H1 (cell line): ENCODE data around the gene ZNRF2. TPM values are rescaled to one million over a fixed set of nuclear protein-coding genes. Genes with fewer than 3 reads are reported as not detected.

ENCODE experiments used
- CTCF ChIA-PET: fragments of 300-600 bp; sonication (Branson Sonifier 250); formaldehyde crosslinking; loops from one replicate; lab custom pipeline; 2021; ENCODE audit not compliant: partially characterized antibody; lab: Charles Lee
- POLR2A ChIA-PET: fragments of 300-600 bp; sonication (Branson Sonifier 250); formaldehyde crosslinking; loops from one replicate; lab custom pipeline; 2021; ENCODE audit warnings: inconsistent platforms; ENCODE audit not compliant: partially characterized antibody; lab: Charles Lee
- DNase-seq, 2 experiments: peaks; one replicate each; pipeline versions ENCODE4 v3.0.0 to v3.0.0-alpha.2; 2010 to 2022; ENCODE audit warnings: low spot score in 2 of 2, low read depth in 1 of 2, mixed read lengths in 1 of 2
- FAIRE-seq: peaks from 2 replicates; lab custom pipeline; 2011; peaks lifted over from hg19 to GRCh38; lab: Jason Lieb, UNC
- H2AFZ ChIP-seq: 2 replicates; pipeline ENCODE4 v1.8.1; 2012; ENCODE audit warnings: low read length, inconsistent platforms
- H2AK5ac ChIP-seq: 2 replicates; pipeline ENCODE4 v1.6.1; 2013; ENCODE audit warnings: low read depth, low read length
- H2BK120ac ChIP-seq: replicated peaks from 2 replicates; pipeline ENCODE3; 2013; ENCODE audit warnings: low read depth, low read length, inconsistent platforms
- H2BK12ac ChIP-seq: 2 replicates; pipeline ENCODE4 v1.6.1; 2013; ENCODE audit warnings: low read depth, low read length
- H2BK15ac ChIP-seq: 2 replicates; pipeline ENCODE4 v1.6.1; 2013; ENCODE audit warnings: low read length
- H2BK20ac ChIP-seq: 2 replicates; pipeline ENCODE4 v1.6.1; 2013; ENCODE audit warnings: low read length
- H2BK5ac ChIP-seq: 2 replicates; pipeline ENCODE4 v1.6.1; 2013; ENCODE audit warnings: low read depth, low read length
- H3K14ac ChIP-seq: 2 replicates; pipeline ENCODE4 v1.6.1; 2013; ENCODE audit warnings: inconsistent platforms; ENCODE audit not compliant: insufficient read length
- H3K18ac ChIP-seq: 2 replicates; pipeline ENCODE4 v1.6.1; 2013; ENCODE audit warnings: low read length; ENCODE audit errors: extremely low read depth
- H3K23ac ChIP-seq: 2 replicates; pipeline ENCODE4 v1.6.1; 2013; ENCODE audit warnings: inconsistent platforms; ENCODE audit not compliant: insufficient read length
- H3K23me2 ChIP-seq: 2 replicates; pipeline ENCODE4 v1.6.1; 2013; ENCODE audit warnings: low read depth, low read length
- H3K27ac ChIP-seq: 2 replicates; pipeline ENCODE4 v1.6.1; 2011; ENCODE audit warnings: low read depth, low read length, inconsistent platforms
- H3K27me3 ChIP-seq, 4 experiments: replicated peaks in 1 of 4; 1 replicate in 1 of 4; 2 replicates in 3 of 4; pipeline versions ENCODE4 v1.6.1 to v1.8.1; 2011 to 2013; ENCODE audit warnings: low read length in 3 of 4, mild to moderate bottlenecking in 3 of 4, inconsistent platforms in 2 of 4, mixed read lengths in 2 of 4, moderate library complexity in 1 of 4; ENCODE audit not compliant: control insufficient read depth in 3 of 4, insufficient read depth in 3 of 4; ENCODE audit errors: extremely low read depth in 1 of 4
- H3K36me3 ChIP-seq, 4 experiments: 2 replicates each; pipeline versions ENCODE4 v1.6.1 to v1.8.1; 2011 to 2013; ENCODE audit warnings: mild to moderate bottlenecking in 4 of 4, low read length in 3 of 4, moderate library complexity in 2 of 4, control low read depth in 1 of 4, inconsistent platforms in 1 of 4; ENCODE audit not compliant: insufficient read depth in 4 of 4, control insufficient read depth in 2 of 4
- H3K4ac ChIP-seq: replicated peaks from 2 replicates; pipeline ENCODE3; 2013; ENCODE audit warnings: low read length, low read depth, mixed read lengths, inconsistent platforms; ENCODE audit not compliant: insufficient read length
- H3K4me1 ChIP-seq, 4 experiments: replicated peaks in 1 of 4; 1 replicate in 1 of 4; 2 replicates in 3 of 4; pipeline versions ENCODE4 v1.6.1 to v1.8.1; 2011 to 2013; ENCODE audit warnings: low read length in 3 of 4, inconsistent platforms in 2 of 4, mixed read lengths in 1 of 4; ENCODE audit not compliant: insufficient read depth in 4 of 4, control insufficient read depth in 3 of 4
- H3K4me2 ChIP-seq, 2 experiments: 2 replicates each; pipeline versions ENCODE4 v1.6.1 to v1.8.1; 2011 to 2013; ENCODE audit warnings: low read depth in 2 of 2, low read length in 2 of 2, control low read depth in 1 of 2, inconsistent platforms in 1 of 2, mild to moderate bottlenecking in 1 of 2; ENCODE audit not compliant: insufficient read depth in 1 of 2
- H3K4me3 ChIP-seq, 4 experiments: fragments of 200-600, 300-600 bp in 1 of 4; sonication (generic), shearing (Covaris generic), sonication (Bioruptor Twin) in 1 of 4; 2 replicates each; pipeline versions ENCODE4 v1.5.1 to v1.8.1; 2011 to 2016; ENCODE audit warnings: low read length in 4 of 4, low read depth in 3 of 4, control low read depth in 2 of 4, inconsistent platforms in 2 of 4, mild to moderate bottlenecking in 2 of 4, mixed read lengths in 1 of 4, moderate library complexity in 1 of 4; ENCODE audit not compliant: insufficient read depth in 2 of 4; ENCODE audit errors: extremely low read depth in 1 of 4
- H3K56ac ChIP-seq: replicated peaks from 2 replicates; pipeline ENCODE3; 2013; ENCODE audit warnings: low read depth, mild to moderate bottlenecking, mixed read lengths, low read length, inconsistent platforms; ENCODE audit not compliant: insufficient read length
- H3K79me1 ChIP-seq: 2 replicates; pipeline ENCODE4 v1.6.1; 2013; ENCODE audit warnings: low read depth, low read length, control low read depth
- H3K79me2 ChIP-seq, 2 experiments: 2 replicates each; pipeline versions ENCODE4 v1.6.1 to v1.8.1; 2012 to 2013; ENCODE audit warnings: low read length in 2 of 2, mild to moderate bottlenecking in 2 of 2, inconsistent platforms in 1 of 2; ENCODE audit not compliant: insufficient read depth in 2 of 2, control insufficient read depth in 1 of 2
- H3K9ac ChIP-seq, 4 experiments: replicated peaks in 1 of 4; 1 replicate in 1 of 4; 2 replicates in 3 of 4; pipeline versions ENCODE4 v1.6.1 to v1.8.1; 2011 to 2013; ENCODE audit warnings: low read depth in 3 of 4, low read length in 3 of 4, control low read depth in 2 of 4, mild to moderate bottlenecking in 2 of 4, moderate library complexity in 2 of 4, inconsistent platforms in 1 of 4; ENCODE audit errors: extremely low read depth in 1 of 4
- H3K9me3 ChIP-seq, 2 experiments: 2 replicates each; pipeline versions ENCODE4 v1.6.1 to v1.8.1; 2012 to 2013; ENCODE audit warnings: mild to moderate bottlenecking in 2 of 2, moderate library complexity in 2 of 2, control low read depth in 1 of 2, inconsistent platforms in 1 of 2, low read depth in 1 of 2, low read length in 1 of 2, mixed read lengths in 1 of 2; ENCODE audit not compliant: insufficient read depth in 2 of 2
- H4K20me1 ChIP-seq, 2 experiments: replicated peaks in 1 of 2; 2 replicates each; pipeline versions ENCODE3 to v1.8.1; 2011 to 2013; ENCODE audit warnings: inconsistent platforms in 2 of 2, low read length in 2 of 2, mild to moderate bottlenecking in 1 of 2; ENCODE audit not compliant: insufficient read depth in 2 of 2, control insufficient read depth in 1 of 2
- H4K5ac ChIP-seq: 2 replicates; pipeline ENCODE4 v1.6.1; 2013; ENCODE audit warnings: low read length, low read depth, mixed read lengths, inconsistent platforms; ENCODE audit not compliant: insufficient read length
- H4K8ac ChIP-seq: 2 replicates; pipeline ENCODE4 v1.8.0; 2013; ENCODE audit warnings: mild to moderate bottlenecking, moderate library complexity, low read length, inconsistent platforms; ENCODE audit not compliant: insufficient read depth; ENCODE audit errors: extremely low read depth
- H4K91ac ChIP-seq: replicated peaks from 2 replicates; pipeline ENCODE3; 2013; ENCODE audit warnings: low read length, mixed read lengths, inconsistent platforms; ENCODE audit not compliant: insufficient read length
- BCL11A ChIP-seq, 2 experiments: IDR thresholded peaks; one replicate each; pipeline ENCODE4 v1.6.1; 2011; ENCODE audit warnings: low read depth in 2 of 2, low read length in 2 of 2, mild to moderate bottlenecking in 2 of 2
- CHD2 ChIP-seq: IDR thresholded peaks from 2 replicates; pipeline ENCODE4 v1.6.1; 2012; ENCODE audit warnings: low read length, improper control_type of control experiment
- EGR1 ChIP-seq: IDR thresholded peaks from 2 replicates; pipeline ENCODE4 v1.6.1; 2011; ENCODE audit warnings: low read depth, low read length, borderline replicate concordance
- MAFK ChIP-seq: IDR thresholded peaks from 2 replicates; pipeline ENCODE4 v1.6.1; 2012; ENCODE audit warnings: low read depth, mild to moderate bottlenecking, improper control_type of control experiment, low read length
- PHF8 ChIP-seq: fragments of 200-600 bp; sonication (generic); conservative IDR thresholded peaks from 2 replicates; pipeline ENCODE4 v1.7.1; 2012; ENCODE audit warnings: low read depth, mild to moderate bottlenecking, inconsistent platforms, low read length, moderate library complexity
- POLR2AphosphoS5 ChIP-seq: IDR thresholded peaks from 2 replicates; pipeline ENCODE4 v1.6.1; 2011; ENCODE audit warnings: low read depth, low read length
- RAD21 ChIP-seq, 2 experiments: IDR thresholded peaks in 1 of 2; conservative IDR thresholded peaks in 1 of 2; 2 replicates each; pipeline ENCODE4 v1.6.1; 2011; ENCODE audit warnings: low read depth in 2 of 2, low read length in 2 of 2, improper control_type of control experiment in 1 of 2, inconsistent platforms in 1 of 2, mild to moderate bottlenecking in 1 of 2, moderate library complexity in 1 of 2
- SAP30 ChIP-seq: fragments of 300-600 bp; sonication (generic); IDR thresholded peaks from 2 replicates; pipeline ENCODE4 v1.7.1; 2012; ENCODE audit warnings: low read length, moderate library complexity, mild to moderate bottlenecking, inconsistent platforms; ENCODE audit not compliant: insufficient read depth, insufficient replicate concordance
- SIN3A ChIP-seq, 2 experiments: IDR thresholded peaks in 1 of 2; conservative IDR thresholded peaks in 1 of 2; 2 replicates each; pipeline ENCODE4 v1.6.1; 2011 to 2012; ENCODE audit warnings: low read length in 2 of 2, improper control_type of control experiment in 1 of 2, low read depth in 1 of 2, mild to moderate bottlenecking in 1 of 2
- SP4 ChIP-seq: IDR thresholded peaks from 2 replicates; pipeline ENCODE4 v1.6.1; 2012; ENCODE audit warnings: low read length, inconsistent platforms
- YY1 ChIP-seq: IDR thresholded peaks from 2 replicates; pipeline ENCODE4 v1.6.1; 2011; ENCODE audit warnings: low read depth, mild to moderate bottlenecking, low read length
- WGBS, 2 experiments: shearing (Covaris generic) in 1 of 2; methylation state at CpG; one replicate each; pipeline versions ENCODE4 v1.1.6 to v1.1.7; 2013 to 2015; ENCODE audit warnings: low lambda C conversion rate in 2 of 2, mixed read lengths in 2 of 2, inconsistent platforms in 1 of 2, low coverage in 1 of 2, missing lambda C conversion rate in 1 of 2; ENCODE audit not compliant: insufficient replicate concordance in 2 of 2, insufficient coverage in 1 of 2, insufficient read length in 1 of 2; ENCODE audit errors: extremely low coverage in 1 of 2, missing lambda C conversion rate in 1 of 2; 5-methylcytosine and 5-hydroxymethylcytosine counted together
- polyA plus RNA-seq, 7 experiments: library from polyadenylated mRNA; depleted of rRNA in 3 of 7; stranded (reverse) in 5 of 7; unstranded in 2 of 7; fragments of >200 nt in 5 of 7; fragments of 200-250 nt in 2 of 7; gene quantifications; 1 replicate in 5 of 7; 2 replicates in 1 of 7; 4 replicates in 1 of 7; pipeline versions ENCODE4 v1.2.1 to v1.2.3, GENCODE V29; 2011 to 2013; ENCODE audit warnings: missing spikeins in 2 of 7, mixed read lengths in 2 of 7
- total RNA-seq: library from RNA; stranded (reverse); fragmentation: NEBNext Ultra II Directional; extraction: Animal tissue kit (Norgen Biotek cat#: 25700); gene quantifications from 2 replicates; pipeline ENCODE4 v1.2.1, GENCODE V29; 2021
- TF ChIP-seq, protein P1 (sequence below): IDR thresholded peaks from 2 replicates; pipeline ENCODE4 v1.6.1; 2012; ENCODE audit warnings: low read length, inconsistent platforms

Gene ZNRF2
- total and polyA plus RNA-seq, 2 of the 8 experiments (the other 6 are each of a cell fraction or from before 2014, with no cell fraction given), result 2.9 to 16.2 TPM

DNA sequence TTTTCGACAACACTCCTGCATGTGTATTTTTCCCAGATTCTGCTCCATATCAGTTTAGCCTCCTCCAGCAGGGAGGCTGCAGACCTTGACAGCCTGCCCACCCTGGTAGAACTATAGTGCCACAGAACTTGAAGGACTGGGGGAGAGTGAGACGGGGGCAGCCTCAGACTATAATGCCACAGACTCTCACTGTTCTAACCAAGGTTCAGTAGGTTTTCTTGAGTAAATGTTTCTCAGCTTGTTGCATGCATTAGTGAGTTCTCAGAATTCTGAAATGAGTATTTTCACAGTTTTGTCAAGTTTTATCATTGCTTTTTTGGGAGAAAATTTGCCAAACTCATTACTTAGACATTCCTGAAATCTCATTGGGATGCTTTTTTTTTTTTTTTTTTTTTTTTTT is 95.9 kb downstream of the ZNRF2 start:
- Histone ChIP-seq H4K20me1 (no peaks in the 10 kb centered on the region), H3K27ac (no peak overlapping the region), H3K4ac (no peak overlapping the region), H3K4me2 (no peak overlapping the region), H3K23ac (no peak overlapping the region), H3K56ac (no peak overlapping the region)
- CTCF ChIA-PET, result no interaction called here
- no peak for TF ChIP-seq EGR1
- TF ChIP-seq, protein P1, sequence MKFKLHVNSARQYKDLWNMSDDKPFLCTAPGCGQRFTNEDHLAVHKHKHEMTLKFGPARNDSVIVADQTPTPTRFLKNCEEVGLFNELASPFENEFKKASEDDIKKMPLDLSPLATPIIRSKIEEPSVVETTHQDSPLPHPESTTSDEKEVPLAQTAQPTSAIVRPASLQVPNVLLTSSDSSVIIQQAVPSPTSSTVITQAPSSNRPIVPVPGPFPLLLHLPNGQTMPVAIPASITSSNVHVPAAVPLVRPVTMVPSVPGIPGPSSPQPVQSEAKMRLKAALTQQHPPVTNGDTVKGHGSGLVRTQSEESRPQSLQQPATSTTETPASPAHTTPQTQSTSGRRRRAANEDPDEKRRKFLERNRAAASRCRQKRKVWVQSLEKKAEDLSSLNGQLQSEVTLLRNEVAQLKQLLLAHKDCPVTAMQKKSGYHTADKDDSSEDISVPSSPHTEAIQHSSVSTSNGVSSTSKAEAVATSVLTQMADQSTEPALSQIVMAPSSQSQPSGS, result no peak
- no peak for TF ChIP-seq PHF8
- no peak for TF ChIP-seq SAP30
- no peak for TF ChIP-seq MAFK
- no peak for TF ChIP-seq BCL11A (IDR thresholded peaks at IDR 0.05; ENCODE audit: low read depth in 2 of 2, low read length in 2 of 2)
- no peak for TF ChIP-seq RAD21 (IDR thresholded peaks at IDR 0.05 in 1 of 2, conservative IDR thresholded peaks at IDR 0.05 in 1 of 2; ENCODE audit: low read depth in 2 of 2, low read length in 2 of 2)
- no peak for TF ChIP-seq YY1
- no peak for TF ChIP-seq CHD2
- TF ChIP-seq SIN3A (conservative IDR thresholded peaks at IDR 0.05 in 1 of 2, IDR thresholded peaks at IDR 0.05 in 1 of 2; ENCODE audit: low read depth in 1 of 2, low read length in 2 of 2), result no peak
- no peak for TF ChIP-seq POLR2AphosphoS5
- no peak for TF ChIP-seq SP4
- TF ChIP-seq, all 59 proteins: peak for 0
- Histone ChIP-seq H2BK5ac (no peak overlapping the region), H3K18ac (no peak overlapping the region), H2BK20ac (no peak overlapping the region), H3K23me2 (no peaks in the 10 kb centered on the region), H3K14ac (no peak overlapping the region), H3K9me3 (no peaks in the 10 kb centered on the region), H3K79me1 (no peaks in the 10 kb centered on the region), H2AK5ac (no peak overlapping the region), H3K4me3 (no peak overlapping the region), H3K27me3 (no peaks in the 10 kb centered on the region), H3K4me1 (no peaks in the 10 kb centered on the region), H4K91ac (no peak overlapping the region), H4K8ac (no peak overlapping the region), H2BK15ac (no peak overlapping the region), H3K36me3 (no peaks in the 10 kb centered on the region), H3K79me2 (no peaks in the 10 kb centered on the region), H2AFZ (no peak overlapping the region), H4K5ac (no peak overlapping the region), H2BK12ac (no peak overlapping the region), H2BK120ac (no peak overlapping the region), H3K9ac (no peak overlapping the region)
- 97% methylated on average over 2 of the region's 2 CpGs; no CpG with 5 or more reads in 1 of the 2 experiments for whole genome bisulfite sequencing, 2 experiments
- no peak for DNase-seq
- FAIRE-seq, result no peak
- POLR2A ChIA-PET, result no interaction called here
